Motor neuron (in vitro differentiated cells): Measurements from ENCODE around the gene ARHGEF7. TPM values are rescaled to one million over a fixed set of nuclear protein-coding genes. Genes with fewer than 3 reads are reported as not detected.
A peak's percentile ranks its signal among the peaks of the same experiment; 100 is the strongest.
"Not testable (repeated sequence)": the region's sequence is repeated elsewhere in the genome, so short reads cannot be mapped to it uniquely, and the experiment has no call there.

Experiments
- ATAC-seq, 8 experiments: fragments of 200-7000 bp; cut with Tn5 transposase; replicated peaks in 6 of 8; 2 replicates each; pipeline ENCODE4 v1.8.0; 2021; ENCODE audit warnings: mild to moderate bottlenecking in 8 of 8, moderate library complexity in 8 of 8
- H3K27ac ChIP-seq, 2 donors: fragments of 250-450 bp; sonication (Bioruptor Pico); 2 replicates each; pipeline ENCODE4 v1.9.0; 2021; ENCODE audit warnings: antibody characterized with exemption in 2 of 2, mild to moderate bottlenecking in 2 of 2, moderate library complexity in 1 of 2
- H3K4me1 ChIP-seq, 2 donors: fragments of 250-450 bp; sonication (Bioruptor Pico); replicated peaks in 1 of 2; 2 replicates each; pipeline ENCODE4 v1.6.1; 2021; ENCODE audit warnings: antibody characterized with exemption in 2 of 2, mild to moderate bottlenecking in 2 of 2, moderate library complexity in 1 of 2
- H3K4me3 ChIP-seq, 5 donors: fragments of 250-450 bp; sonication (Bioruptor Pico); 2 replicates each; pipeline ENCODE4 v1.9.0; 2021; ENCODE audit warnings: antibody characterized with exemption in 5 of 5, mild to moderate bottlenecking in 5 of 5, moderate library complexity in 4 of 5
- WGBS, 10 experiments: fragments of 450-650 bp; shearing (Covaris generic); methylation state at CpG; one replicate each; pipeline ENCODE4 v1.0.0; 2022; 5-methylcytosine and 5-hydroxymethylcytosine counted together
- in situ Hi-C, 9 experiments: fragments of 400-800 bp; cut with MboI; loops; one replicate each; pipeline ENCODE4 v1.15.0; 2021; ENCODE audit warnings: low sequenced_read_pairs in 9 of 9, low pct_unique_long_range_greater_than_20kb in 2 of 9; ENCODE audit not compliant: unreplicated experiment in 9 of 9
- total RNA-seq, 8 experiments: library from RNA; unstranded; fragments of 300-600 nt; gene quantifications; 2 replicates each; pipeline versions ENCODE4 v1.2.3 to v1.2.4, GENCODE V29; 2022

The ARHGEF7 gene
- total RNA-seq, 8 experiments from 2014 or later = 27.9 to 56.9 (median 50.5) TPM

DNA sequence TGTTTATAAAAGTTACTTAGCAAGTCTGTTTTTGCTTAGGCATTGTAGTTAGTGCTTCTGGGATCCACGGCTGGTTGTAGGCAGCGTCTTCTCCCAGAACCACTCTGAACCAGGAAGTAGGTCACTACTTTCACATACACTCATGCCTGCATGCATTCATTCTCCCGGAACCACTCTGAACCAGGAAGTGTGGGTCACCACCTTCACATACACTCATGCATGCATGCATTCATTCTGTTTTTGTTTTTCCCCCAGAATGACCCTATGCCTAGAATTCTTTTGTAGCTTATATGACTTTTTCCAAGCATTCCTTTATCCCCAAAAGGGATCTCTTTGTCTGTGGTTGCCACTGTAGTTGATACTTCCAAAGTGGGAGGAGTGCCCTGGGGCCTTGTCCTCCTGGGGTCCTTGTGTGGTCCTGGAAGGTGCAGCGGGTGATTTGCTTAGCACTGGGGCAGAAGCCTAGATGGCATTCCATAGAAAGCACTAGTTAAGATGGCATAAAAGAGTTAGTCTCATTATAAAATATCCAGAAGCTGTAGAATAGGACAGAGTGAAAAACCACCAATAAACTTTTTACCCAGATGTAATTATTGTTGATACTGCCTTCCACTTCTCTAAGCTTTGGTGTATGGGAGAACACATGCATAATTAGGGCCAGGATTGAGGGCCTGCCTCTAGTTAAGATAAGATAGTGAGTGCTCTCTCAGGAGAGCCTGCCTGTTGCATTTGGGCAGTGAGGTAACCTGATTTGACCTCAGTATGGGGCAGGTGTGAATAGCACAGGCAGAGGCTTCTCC is 136.7 kb downstream of the ARHGEF7 start:
- in situ Hi-C loops = no loop called here
- WGBS, 10 experiments = 71 to 100% (median 90%) methylated on average over 1 to 4 of the region's 4 CpGs; no CpG with 5 or more reads in 5 of the 10 experiments
- no peak overlapping the region for H3K27ac ChIP-seq

DNA sequence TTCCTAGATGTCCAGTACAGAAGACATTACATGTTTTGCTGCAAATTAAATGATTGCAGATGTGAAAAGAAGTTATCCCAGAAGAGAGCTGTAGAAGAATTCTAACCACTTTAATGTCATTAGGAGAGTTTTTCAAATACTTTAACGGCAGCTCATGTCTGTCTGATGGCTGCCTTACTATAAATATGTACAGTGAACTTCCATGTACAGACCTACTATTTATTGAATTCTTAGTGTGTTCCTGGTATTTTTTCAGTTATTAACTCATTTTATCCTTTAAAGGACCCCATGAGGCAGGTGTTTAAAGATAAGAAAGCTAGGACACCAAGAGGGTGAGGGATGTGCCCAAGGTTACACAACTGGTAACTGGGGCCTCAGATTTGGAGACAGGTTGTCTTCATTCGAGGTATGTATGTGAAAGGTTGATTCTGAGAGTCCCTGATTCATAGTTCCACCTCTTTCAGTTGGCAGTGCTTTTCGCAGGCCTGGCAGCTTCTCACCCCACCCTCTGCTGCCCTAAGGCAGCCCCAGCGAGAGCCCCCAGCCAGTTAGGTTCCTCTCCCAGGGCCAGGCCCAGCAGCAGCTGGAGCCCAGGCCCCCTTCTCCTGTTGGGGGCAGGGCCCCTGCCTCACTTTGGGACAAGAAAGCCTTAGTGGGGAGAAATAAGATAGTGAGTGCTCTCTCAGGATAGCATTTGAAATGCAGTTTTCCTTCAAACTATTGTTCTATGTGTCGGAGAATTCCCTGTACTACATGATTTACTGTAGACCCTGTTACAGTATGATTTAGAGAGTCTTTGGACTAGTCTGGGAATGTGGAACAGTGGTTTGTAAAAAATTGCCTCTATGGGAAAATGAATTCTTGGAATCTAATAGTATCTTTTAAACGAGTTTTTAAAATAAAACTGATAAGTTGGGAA is 137.6 kb downstream of the ARHGEF7 start:
- H3K4me3 ChIP-seq = no peak overlapping the region
- peak in 1 of 8 experiments; percentile 33 for ATAC-seq
- H3K27ac ChIP-seq = no peak overlapping the region
- no peaks in the 10 kb centered on the region for H3K4me1 ChIP-seq
- in situ Hi-C loops = no loop called here
- 41 to 97% (median 83%) methylated on average over 1 to 5 of the region's 6 CpGs; no CpG with 5 or more reads in 1 of the 10 experiments for WGBS, 10 experiments

More for the DNA sequence above, 136.7 kb downstream of the ARHGEF7 start:
- no peaks in the 10 kb centered on the region for H3K4me1 ChIP-seq
- peak in 2 of 8 experiments; percentile 56 to 78 for ATAC-seq
- H3K4me3 ChIP-seq = no peak overlapping the region

DNA sequence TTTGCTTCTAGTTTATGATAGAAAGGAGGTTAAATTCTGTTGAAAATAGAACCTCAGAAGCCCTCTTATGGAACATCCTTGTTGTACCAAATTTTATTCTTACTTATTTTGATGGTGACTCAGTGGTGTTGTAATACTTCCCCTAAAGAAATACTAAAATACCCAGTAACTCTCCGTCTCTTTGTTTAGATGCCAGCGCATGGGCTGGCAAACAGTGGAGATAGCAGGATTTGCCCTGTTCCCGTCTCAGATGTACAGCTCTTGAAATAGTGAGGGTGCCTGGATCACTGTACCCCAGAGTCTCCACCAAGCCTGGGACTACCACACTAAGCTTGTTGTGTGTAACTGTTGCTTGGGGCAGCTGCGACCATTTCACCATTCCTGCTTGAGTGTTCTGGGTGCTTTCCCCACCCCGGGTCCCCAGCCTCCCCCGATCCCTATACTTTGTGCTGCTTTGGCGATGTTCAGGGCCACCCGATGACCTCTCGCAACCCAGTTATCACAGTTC is 138.3 kb downstream of the ARHGEF7 start:
- in situ Hi-C loops = no loop called here
- no peak for ATAC-seq
- 60 to 100% (median 84%) methylated on average over 1 to 3 of the region's 9 CpGs; no CpG with 5 or more reads in 6 of the 10 experiments for WGBS, 10 experiments
- no peak overlapping the region for H3K27ac ChIP-seq
- H3K4me1 ChIP-seq = no peaks in the 10 kb centered on the region
- no peak overlapping the region for H3K4me3 ChIP-seq

DNA sequence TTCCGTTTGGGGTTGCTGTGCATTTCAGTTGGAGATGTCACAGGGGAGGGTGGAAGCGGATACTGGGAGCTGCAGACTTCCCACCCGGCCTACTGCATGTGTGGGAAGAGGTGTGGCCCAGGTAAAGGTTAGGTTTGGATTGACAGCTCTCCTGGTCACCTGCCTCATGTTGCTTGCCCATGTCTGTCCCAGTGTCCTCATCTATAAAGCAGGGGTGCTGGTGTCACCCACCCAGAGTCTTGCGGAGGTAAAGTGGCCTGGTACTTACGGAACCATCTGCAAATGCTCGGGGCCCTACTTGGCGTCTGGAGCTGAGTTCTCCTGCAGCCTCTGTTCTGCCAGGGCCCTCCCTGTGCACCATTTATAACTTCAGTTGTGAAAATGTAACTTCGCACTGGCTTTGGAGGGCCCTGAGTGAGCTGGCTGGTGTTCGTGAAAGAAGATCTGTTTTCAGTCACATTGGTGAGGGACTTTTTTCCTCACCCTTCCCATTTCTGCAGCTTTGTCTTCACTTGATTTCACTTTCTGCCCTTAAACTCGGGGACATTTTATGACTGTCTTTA is 140.2 kb downstream of the ARHGEF7 start:
- in situ Hi-C loops = no loop called here
- H3K4me3 ChIP-seq = no peak overlapping the region
- ATAC-seq = no peak
- 25 to 100% (median 99%) methylated on average over 1 to 6 of the region's 10 CpGs; no CpG with 5 or more reads in 2 of the 10 experiments for WGBS, 10 experiments
- no peak overlapping the region for H3K27ac ChIP-seq
- H3K4me1 ChIP-seq = no peaks in the 10 kb centered on the region

DNA sequence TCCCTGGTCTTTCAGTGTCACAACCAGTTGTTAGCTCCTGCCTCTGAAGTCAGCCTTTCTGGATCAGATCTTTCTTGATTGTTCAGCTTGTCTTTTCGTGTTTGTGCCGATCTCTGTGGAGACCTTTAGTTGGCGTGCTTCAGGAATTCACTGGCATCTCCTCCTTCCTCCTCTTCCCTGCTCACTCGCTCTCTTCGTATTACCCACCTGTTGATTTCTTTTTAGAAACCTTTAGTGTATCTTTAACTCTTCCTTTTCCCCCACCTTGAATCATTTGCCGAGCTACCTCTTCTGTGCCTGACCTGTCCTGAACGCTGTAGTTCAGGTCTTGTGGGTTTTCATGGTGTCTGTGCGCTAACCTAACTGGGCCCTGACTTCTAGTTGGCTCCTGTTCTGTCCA is 141.3 kb downstream of the ARHGEF7 start:
- 79 to 100% (median 98%) methylated on average over 2 to 8 of the region's 8 CpGs; no CpG with 5 or more reads in 2 of the 10 experiments for WGBS, 10 experiments
- no peak for ATAC-seq
- in situ Hi-C loops = no loop called here
- H3K4me1 ChIP-seq = no peaks in the 10 kb centered on the region
- H3K4me3 ChIP-seq = no peak overlapping the region
- no peak overlapping the region for H3K27ac ChIP-seq

DNA sequence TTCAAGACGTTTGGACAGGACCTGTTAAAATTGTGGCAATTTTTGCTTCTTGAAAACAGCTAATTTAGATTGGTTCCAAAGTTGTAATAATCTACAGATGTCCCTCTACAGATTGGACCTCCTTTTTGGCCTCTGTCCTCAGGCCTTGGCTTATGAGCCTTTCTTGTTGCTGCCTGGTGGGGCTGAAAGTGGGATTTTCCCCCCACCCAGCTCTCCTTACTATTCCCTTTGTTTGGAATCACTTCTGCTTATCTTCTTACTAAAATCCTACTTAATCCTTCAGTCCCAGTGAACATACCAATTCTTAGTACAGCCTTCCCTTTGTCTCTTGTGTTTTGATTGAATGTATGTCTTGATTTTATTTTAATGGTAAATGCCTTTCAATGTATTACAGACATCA is 141.8 kb downstream of the ARHGEF7 start:
- no peak overlapping the region for H3K27ac ChIP-seq
- in situ Hi-C loops = no loop called here
- H3K4me1 ChIP-seq = no peaks in the 10 kb centered on the region
- 0 to 89% (median 25%) methylated on average over 1 of the region's 1 CpG; no CpG with 5 or more reads in 5 of the 10 experiments for WGBS, 10 experiments
- no peak for ATAC-seq
- H3K4me3 ChIP-seq = no peak overlapping the region

DNA sequence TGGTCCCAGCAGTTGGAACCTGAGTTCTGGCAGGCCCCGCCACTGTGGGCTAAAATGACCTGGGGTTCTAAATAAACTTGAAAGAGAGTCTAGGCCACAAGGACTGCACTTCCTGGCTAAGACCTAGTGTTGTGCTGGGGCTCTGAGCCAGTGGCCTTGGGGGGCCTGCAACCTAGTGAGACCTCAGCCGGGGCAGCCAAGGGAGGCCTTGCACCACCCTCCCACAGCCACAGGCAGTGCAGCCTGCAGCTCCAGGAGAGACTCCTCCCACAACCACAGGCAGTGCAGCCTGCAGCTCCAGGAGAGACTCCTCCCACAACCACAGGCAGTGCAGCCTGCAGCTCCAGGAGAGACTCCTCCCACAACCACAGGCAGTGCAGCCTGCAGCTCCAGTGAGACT is 142.8 kb downstream of the ARHGEF7 start:
- H3K27ac ChIP-seq, H3K4me3 ChIP-seq, in situ Hi-C loops, H3K4me1 ChIP-seq: not testable (repeated sequence)
- ATAC-seq = peak in 2 of 8 experiments; percentile 35 to 49
- 100% methylated on average over 1 of the region's 2 CpGs; no CpG with 5 or more reads in 7 of the 10 experiments for WGBS, 10 experiments

DNA sequence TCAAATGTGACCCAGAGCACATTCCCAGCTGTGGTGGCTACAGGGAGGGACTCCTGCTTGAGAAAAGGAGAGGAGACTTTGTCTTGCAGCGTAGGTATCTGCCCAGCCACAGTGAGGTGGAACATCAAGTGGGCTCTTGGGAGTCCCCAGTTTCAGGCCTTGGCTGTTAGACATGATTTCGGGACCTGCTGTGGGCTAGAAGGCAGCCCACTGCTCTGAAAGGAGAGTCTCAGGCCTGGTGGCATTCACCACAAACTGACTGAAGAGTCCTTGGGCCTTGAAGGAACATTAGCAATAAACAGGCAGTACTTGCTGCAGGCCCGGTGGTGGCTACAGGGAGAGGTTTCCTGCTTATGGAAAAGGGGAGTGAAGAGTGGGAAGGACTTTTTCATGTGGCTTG is 143.5 kb downstream of the ARHGEF7 start:
- WGBS, 10 experiments = 72 to 100% (median 100%) methylated on average over 1 to 3 of the region's 3 CpGs; no CpG with 5 or more reads in 2 of the 10 experiments
- Histone ChIP-seq H3K4me1 (no peaks in the 10 kb centered on the region), H3K4me3 (no peak overlapping the region), H3K27ac (no peak overlapping the region)
- ATAC-seq = no peak
- in situ Hi-C loops = no loop called here

DNA sequence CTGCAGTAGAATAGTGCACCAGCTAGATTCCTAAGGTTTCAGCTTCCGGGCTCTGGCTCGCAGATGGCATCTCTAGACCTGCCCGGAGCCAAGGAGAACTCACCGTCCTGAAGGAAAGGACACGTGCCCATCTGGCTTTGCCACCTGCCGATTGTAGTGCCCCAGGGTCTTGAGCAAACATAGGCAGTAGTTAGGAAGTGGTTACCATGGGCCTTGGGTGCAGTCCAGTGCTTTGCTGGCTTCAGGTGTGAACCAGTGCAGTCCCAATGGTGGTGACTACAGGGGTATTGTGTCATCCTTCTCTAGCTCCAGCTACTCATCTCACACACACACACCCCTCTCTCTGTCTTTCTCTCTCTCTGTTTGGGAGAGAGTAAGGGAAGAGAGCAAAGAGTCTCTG is 143.9 kb downstream of the ARHGEF7 start:
- Histone ChIP-seq H3K27ac (no peak overlapping the region), H3K4me1 (no peaks in the 10 kb centered on the region), H3K4me3 (no peak overlapping the region)
- 90 to 100% (median 96%) methylated on average over 1 to 5 of the region's 6 CpGs; no CpG with 5 or more reads in 5 of the 10 experiments for WGBS, 10 experiments
- ATAC-seq = no peak
- in situ Hi-C loops = no loop called here

DNA sequence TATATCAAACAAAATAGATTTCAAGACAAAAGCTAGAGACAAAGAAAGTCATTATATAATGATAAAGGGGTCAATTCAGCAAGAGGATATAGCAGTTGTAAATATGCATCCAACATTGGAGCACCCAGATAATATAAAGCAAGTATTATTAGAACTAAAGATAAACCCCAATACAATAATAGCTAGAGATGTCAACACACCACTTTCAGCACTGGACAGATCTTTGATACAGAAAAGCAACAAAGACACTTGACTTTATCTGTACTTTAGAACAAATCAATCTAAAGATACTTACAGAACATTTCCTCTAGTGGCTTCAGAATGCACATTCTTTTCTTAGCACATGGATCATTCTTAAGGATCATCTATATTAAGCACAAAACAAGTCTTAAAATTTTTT is 146.2 kb downstream of the ARHGEF7 start:
- no peak overlapping the region for H3K27ac ChIP-seq

DNA sequence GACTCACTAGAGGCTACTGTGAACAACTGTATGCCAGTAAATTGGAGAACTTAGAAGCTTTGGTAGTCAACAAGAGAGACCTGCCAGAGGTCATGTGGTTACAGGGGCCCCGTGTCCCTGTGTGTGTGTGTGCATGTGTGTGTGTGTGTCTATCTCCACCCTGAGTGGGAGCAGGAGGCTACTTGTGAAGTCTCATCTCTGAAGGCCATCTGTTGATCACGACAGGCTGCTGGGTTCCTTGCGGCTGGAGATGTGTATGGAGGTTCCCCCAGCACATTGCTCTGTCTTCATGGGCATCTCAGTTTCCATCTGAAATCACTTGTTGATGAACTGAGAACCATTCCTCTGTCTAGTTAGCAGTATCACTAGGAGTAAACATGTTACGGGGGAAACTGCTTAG is 147.2 kb downstream of the ARHGEF7 start:
- no peak for ATAC-seq
- Histone ChIP-seq H3K27ac (no peak overlapping the region), H3K4me3 (no peak overlapping the region), H3K4me1 (no peaks in the 10 kb centered on the region)
- in situ Hi-C loops = no loop called here
- 40 to 100% (median 97%) methylated on average over 1 to 3 of the region's 4 CpGs; no CpG with 5 or more reads in 2 of the 10 experiments for WGBS, 10 experiments

More for the DNA sequence above, 146.2 kb downstream of the ARHGEF7 start:
- in situ Hi-C loops = no loop called here
- Histone ChIP-seq H3K4me1 (no peaks in the 10 kb centered on the region), H3K4me3 (no peak overlapping the region)
- ATAC-seq = no peak

DNA sequence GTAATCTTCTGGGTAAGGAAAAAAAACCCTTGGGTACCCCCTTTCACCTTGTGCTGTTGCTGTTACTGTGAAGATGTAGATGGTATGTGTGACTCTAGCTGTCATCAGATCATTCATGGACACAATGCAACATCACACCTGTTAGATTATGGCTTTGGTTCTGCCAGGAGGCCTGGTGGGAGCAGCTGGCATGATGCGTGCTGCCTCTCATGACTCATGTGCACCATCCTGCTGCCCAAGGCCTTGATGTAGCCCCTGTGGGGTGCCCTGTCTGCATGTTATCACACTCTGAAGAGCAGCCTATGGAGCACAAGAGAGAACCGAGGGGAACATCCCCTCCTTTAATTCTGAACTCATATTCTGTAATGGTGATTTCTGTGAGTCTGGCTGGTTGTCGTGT is 147.6 kb downstream of the ARHGEF7 start:
- no peak for ATAC-seq
- 83 to 100% (median 100%) methylated on average over 1 to 2 of the region's 3 CpGs; no CpG with 5 or more reads in 5 of the 10 experiments for WGBS, 10 experiments
- in situ Hi-C loops = no loop called here
- H3K4me1 ChIP-seq = no peaks in the 10 kb centered on the region
- H3K27ac ChIP-seq = no peak overlapping the region
- no peak overlapping the region for H3K4me3 ChIP-seq

DNA sequence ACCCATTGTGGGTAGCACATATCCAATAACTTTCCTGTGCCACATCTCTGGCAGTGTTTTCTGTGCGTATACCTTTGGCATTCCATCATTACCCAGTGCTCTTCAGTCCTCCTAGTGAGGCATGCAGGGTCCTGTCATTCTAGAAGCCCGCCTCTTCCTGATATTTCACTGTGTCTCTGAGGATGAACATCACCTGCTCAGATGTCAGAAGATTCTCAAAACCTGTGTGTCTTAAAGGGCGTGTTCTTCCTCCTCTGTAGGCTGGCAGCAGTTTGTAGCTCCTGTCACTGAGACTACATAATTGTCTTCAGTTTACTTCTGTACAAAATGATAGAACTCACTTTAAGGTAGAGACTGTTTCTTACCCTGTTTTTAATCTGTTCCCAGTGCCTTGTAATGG is 148.5 kb downstream of the ARHGEF7 start:
- no peak overlapping the region for H3K27ac ChIP-seq
- H3K4me3 ChIP-seq = no peak overlapping the region
- no peaks in the 10 kb centered on the region for H3K4me1 ChIP-seq
- in situ Hi-C loops = no loop called here
- ATAC-seq = no peak
- WGBS, 10 experiments = 67 to 100% (median 100%) methylated on average over 1 to 3 of the region's 3 CpGs; no CpG with 5 or more reads in 1 of the 10 experiments
